H1 (cell line): ENCODE measurements around the gene NKAIN2. TPM values are rescaled to one million over a fixed set of nuclear protein-coding genes. Genes with fewer than 3 reads are reported as not detected.

Experiments
- BRCA1 ChIP-seq: IDR thresholded peaks from 2 replicates; pipeline ENCODE4 v1.6.1; 2012; ENCODE audit warnings: low read depth, low read length, improper control_type of control experiment
- CHD2 ChIP-seq: IDR thresholded peaks from 2 replicates; pipeline ENCODE4 v1.6.1; 2012; ENCODE audit warnings: low read length, improper control_type of control experiment
- EP300 ChIP-seq, 2 experiments: IDR thresholded peaks; 1 replicate in 1 of 2; 2 replicates in 1 of 2; pipeline ENCODE4 v1.6.1; 2011 to 2012; ENCODE audit warnings: low read depth in 2 of 2, low read length in 2 of 2, mild to moderate bottlenecking in 2 of 2, borderline replicate concordance in 1 of 2, inconsistent platforms in 1 of 2, moderate library complexity in 1 of 2
- KDM5A ChIP-seq: fragments of 200-600 bp; IDR thresholded peaks from 2 replicates; pipeline ENCODE4 v1.7.1; 2012; ENCODE audit warnings: mild to moderate bottlenecking, low read length, inconsistent platforms, mixed read lengths
- SUZ12 ChIP-seq: fragments of 200-600 bp; sonication (generic); IDR thresholded peaks from 2 replicates; pipeline ENCODE4 v1.6.1; 2012; ENCODE audit warnings: mild to moderate bottlenecking, inconsistent platforms, low read length, moderate library complexity, mixed read lengths
- polyA plus RNA-seq, 7 experiments: library from polyadenylated mRNA; depleted of rRNA in 3 of 7; stranded (reverse) in 5 of 7; unstranded in 2 of 7; fragments of >200 nt in 5 of 7; fragments of 200-250 nt in 2 of 7; gene quantifications; 1 replicate in 5 of 7; 2 replicates in 1 of 7; 4 replicates in 1 of 7; pipeline versions ENCODE4 v1.2.1 to v1.2.3, GENCODE V29; 2011 to 2013; ENCODE audit warnings: missing spikeins in 2 of 7, mixed read lengths in 2 of 7
- total RNA-seq: library from RNA; stranded (reverse); fragmentation: NEBNext Ultra II Directional; extraction: Animal tissue kit (Norgen Biotek cat#: 25700); gene quantifications from 2 replicates; pipeline ENCODE4 v1.2.1, GENCODE V29; 2021

Gene NKAIN2
- total and polyA plus RNA-seq, 2 of the 8 experiments (the other 6 are each of a cell fraction or from before 2014, with no cell fraction given), result 0.20 to 0.34 TPM

GRCh38 chr6:124599656-124600055 is 796.0 kb downstream of the NKAIN2 start (continued):
- TF ChIP-seq CHD2, result no peak
- no peak for TF ChIP-seq EP300 (IDR thresholded peaks at IDR 0.05; ENCODE audit: borderline replicate concordance in 1 of 2, low read depth in 2 of 2, low read length in 2 of 2)
- TF ChIP-seq KDM5A, result no peak
- TF ChIP-seq SUZ12, result no peak
- TF ChIP-seq BRCA1, result no peak
